ENCODE results near the gene CNIH1.

DNA sequence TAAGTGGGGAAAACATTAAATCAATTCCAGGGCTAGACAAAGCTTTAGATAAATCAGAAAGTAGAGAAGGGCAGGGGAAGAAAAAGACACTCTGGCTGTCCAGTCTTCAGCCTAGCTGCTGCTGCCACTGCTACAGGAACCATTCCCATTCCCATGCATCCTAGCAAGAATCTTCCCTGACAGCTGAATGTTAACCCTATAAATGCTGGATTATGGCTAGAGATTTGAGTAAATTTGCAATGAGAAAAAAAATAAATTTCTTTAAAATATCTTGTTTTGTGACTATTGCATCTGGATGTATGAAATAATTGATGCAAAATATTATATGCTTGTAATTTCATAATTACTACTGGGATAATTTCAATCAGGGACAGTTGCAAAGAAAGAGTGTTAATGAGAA, 59.4 kb downstream of the CNIH1 start:
- TF ChIP-seq EZH2 (optimal IDR thresholded peaks at IDR 0.05; ENCODE audit: low read depth, low read length): no peak
- TF ChIP-seq, protein P1, sequence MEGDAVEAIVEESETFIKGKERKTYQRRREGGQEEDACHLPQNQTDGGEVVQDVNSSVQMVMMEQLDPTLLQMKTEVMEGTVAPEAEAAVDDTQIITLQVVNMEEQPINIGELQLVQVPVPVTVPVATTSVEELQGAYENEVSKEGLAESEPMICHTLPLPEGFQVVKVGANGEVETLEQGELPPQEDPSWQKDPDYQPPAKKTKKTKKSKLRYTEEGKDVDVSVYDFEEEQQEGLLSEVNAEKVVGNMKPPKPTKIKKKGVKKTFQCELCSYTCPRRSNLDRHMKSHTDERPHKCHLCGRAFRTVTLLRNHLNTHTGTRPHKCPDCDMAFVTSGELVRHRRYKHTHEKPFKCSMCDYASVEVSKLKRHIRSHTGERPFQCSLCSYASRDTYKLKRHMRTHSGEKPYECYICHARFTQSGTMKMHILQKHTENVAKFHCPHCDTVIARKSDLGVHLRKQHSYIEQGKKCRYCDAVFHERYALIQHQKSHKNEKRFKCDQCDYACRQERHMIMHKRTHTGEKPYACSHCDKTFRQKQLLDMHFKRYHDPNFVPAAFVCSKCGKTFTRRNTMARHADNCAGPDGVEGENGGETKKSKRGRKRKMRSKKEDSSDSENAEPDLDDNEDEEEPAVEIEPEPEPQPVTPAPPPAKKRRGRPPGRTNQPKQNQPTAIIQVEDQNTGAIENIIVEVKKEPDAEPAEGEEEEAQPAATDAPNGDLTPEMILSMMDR (IDR thresholded peaks at IDR 0.05; ENCODE audit: low read length): no peak
- no peak for TF ChIP-seq EZH2phosphoT487 (IDR thresholded peaks at IDR 0.05; ENCODE audit: low read length)

Data from MM.1S (cell line).